ENCODE measurements around the gene PTPA. TPM values are rescaled to one million over a fixed set of nuclear protein-coding genes. Genes with fewer than 3 reads are reported as not detected.

Gene PTPA
- polyA plus RNA-seq, 3 donors, result 11.7 to 38.5 (median 12.4) TPM

- H3K79me2 ChIP-seq (ENCODE audit: insufficient read depth, low read length), result no peaks in the 10 kb centered on the region
- H3K4me3 Mint-ChIP-seq, result no peak overlapping the region
- no peak overlapping the region for H3K27ac Mint-ChIP-seq
- no peak for DNase-seq
- no peaks in the 10 kb centered on the region for H3K4me1 Mint-ChIP-seq
- no CpG with 5 or more reads among the region's 7 CpGs for WGBS (ENCODE audit: insufficient coverage)
- intact Hi-C loops (cut with micrococcal nuclease), result no loop called here
- peaks cover 7 to 25% (median 15%) of the 10 kb centered on the region in 7 donors for H3K9me3 Mint-ChIP-seq
- H3K4me2 ChIP-seq (replicated peaks; ENCODE audit: extremely low read depth, low read length, poor library complexity, severe bottlenecking), result no peak overlapping the region
- H3K9me3 ChIP-seq (replicated peaks in 1 of 2; ENCODE audit: control insufficient read depth in 1 of 2, insufficient read depth in 1 of 2, low read length in 2 of 2), result peaks cover 0 to 5% of the 10 kb centered on the region in 2 donors
- no peak overlapping the region for H3K4me3 ChIP-seq (replicated peaks in 1 of 3; ENCODE audit: low read depth in 2 of 3, low read length in 3 of 3)
- peaks cover 0 to 3% of the 10 kb centered on the region in 2 donors for H3K27me3 ChIP-seq (ENCODE audit: control insufficient read depth in 2 of 2, insufficient read depth in 2 of 2, low read length in 2 of 2)
- H4K20me1 ChIP-seq (ENCODE audit: insufficient read depth, low read length), result no peaks in the 10 kb centered on the region
- H3K27me3 Mint-ChIP-seq (ENCODE audit: low read depth in 3 of 3), result peaks cover 5 to 25% (median 9%) of the 10 kb centered on the region in 3 donors
- no peak overlapping the region for H3K9ac ChIP-seq (ENCODE audit: insufficient read depth, low read length, poor library complexity, severe bottlenecking)
- no peaks in the 10 kb centered on the region for H3K36me3 ChIP-seq (replicated peaks in 1 of 2; ENCODE audit: control insufficient read depth in 1 of 2, insufficient read depth in 2 of 2, low read length in 2 of 2)
- TF ChIP-seq CTCF (IDR thresholded peaks at IDR 0.05), result no peak
- no peak overlapping the region for H3K27ac ChIP-seq (ENCODE audit: low read depth in 1 of 2, low read length in 2 of 2)
- no peak overlapping the region for H2AFZ ChIP-seq (ENCODE audit: insufficient read depth, low read depth, low read length, poor library complexity, severe bottlenecking)
- H3K36me3 Mint-ChIP-seq, result no peaks in the 10 kb centered on the region
- H3K4me1 ChIP-seq (ENCODE audit: control insufficient read depth in 1 of 2, insufficient read depth in 2 of 2, low read length in 2 of 2), result no peaks in the 10 kb centered on the region
Observed at GRCh38 chr9:129191234-129191633, 80.0 kb downstream of the PTPA start.

GRCh38 chr9:129193655-129194054, 82.4 kb downstream of the PTPA start:
- WGBS (ENCODE audit: insufficient coverage), result 85% methylated on average over 4 of the region's 7 CpGs
- peaks cover 8% of the 10 kb centered on the region for H3K4me1 Mint-ChIP-seq
- no peak overlapping the region for H3K9ac ChIP-seq (ENCODE audit: insufficient read depth, low read length, poor library complexity, severe bottlenecking)

More at GRCh38 chr9:129193655-129194054, 82.4 kb downstream of the PTPA start:
- H3K36me3 Mint-ChIP-seq, result no peaks in the 10 kb centered on the region
- H3K27me3 Mint-ChIP-seq (ENCODE audit: low read depth in 3 of 3), result peaks cover 18 to 41% (median 18%) of the 10 kb centered on the region in 3 donors
- H2AFZ ChIP-seq (ENCODE audit: insufficient read depth, low read depth, low read length, poor library complexity, severe bottlenecking), result no peak overlapping the region
- no peak for DNase-seq
- no peak overlapping the region for H3K27ac Mint-ChIP-seq
- H4K20me1 ChIP-seq (ENCODE audit: insufficient read depth, low read length), result no peaks in the 10 kb centered on the region
- no peak overlapping the region for H3K4me3 ChIP-seq (replicated peaks in 1 of 3; ENCODE audit: low read depth in 2 of 3, low read length in 3 of 3)
- peaks cover 5 to 7% of the 10 kb centered on the region in 2 donors for H3K4me1 ChIP-seq (ENCODE audit: control insufficient read depth in 1 of 2, insufficient read depth in 2 of 2, low read length in 2 of 2)
- no peak overlapping the region for H3K4me2 ChIP-seq (replicated peaks; ENCODE audit: extremely low read depth, low read length, poor library complexity, severe bottlenecking)
- no peak overlapping the region for H3K27ac ChIP-seq (ENCODE audit: low read depth in 1 of 2, low read length in 2 of 2)
- H3K79me2 ChIP-seq (ENCODE audit: insufficient read depth, low read length), result no peaks in the 10 kb centered on the region
- no peak for TF ChIP-seq CTCF (IDR thresholded peaks at IDR 0.05)
- no peak overlapping the region for H3K4me3 Mint-ChIP-seq
- H3K9me3 Mint-ChIP-seq, result peaks cover 4 to 17% (median 11%) of the 10 kb centered on the region in 7 donors
- intact Hi-C loops (cut with micrococcal nuclease), result no loop called here
- no peaks in the 10 kb centered on the region for H3K36me3 ChIP-seq (replicated peaks in 1 of 2; ENCODE audit: control insufficient read depth in 1 of 2, insufficient read depth in 2 of 2, low read length in 2 of 2)
- H3K9me3 ChIP-seq (replicated peaks in 1 of 2; ENCODE audit: control insufficient read depth in 1 of 2, insufficient read depth in 1 of 2, low read length in 2 of 2), result no peaks in the 10 kb centered on the region
- H3K27me3 ChIP-seq (ENCODE audit: control insufficient read depth in 2 of 2, insufficient read depth in 2 of 2, low read length in 2 of 2), result peaks cover 0 to 6% of the 10 kb centered on the region in 2 donors

All from CD14-positive monocyte (primary cell).